Hepatocyte (in vitro differentiated cells): ENCODE results near the gene FAM222B. TPM values are rescaled to one million over a fixed set of nuclear protein-coding genes. Genes with fewer than 3 reads are reported as not detected.

Experiments
- DNase-seq: peaks from one replicate; pipeline ENCODE4 v3.0.0-alpha.2; 2016; ENCODE audit warnings: low spot score
- H2AFZ ChIP-seq: fragments of 200-600 bp; sonication (generic); 2 replicates; pipeline ENCODE4 v1.6.0; 2016; ENCODE audit warnings: antibody characterized with exemption, mild to moderate bottlenecking
- H3K27ac ChIP-seq: fragments of 200-600 bp; sonication (generic); 2 replicates; pipeline ENCODE4 v1.5.1; 2016; ENCODE audit warnings: mild to moderate bottlenecking
- H3K27me3 ChIP-seq: fragments of 200-600 bp; sonication (generic); 2 replicates; pipeline ENCODE4 v1.6.1; 2016
- H3K36me3 ChIP-seq: fragments of 200-600 bp; sonication (generic); replicated peaks from 2 replicates; pipeline ENCODE4 v1.5.1; 2016; ENCODE audit warnings: low read depth; ENCODE audit not compliant: insufficient read depth
- H3K4me1 ChIP-seq: fragments of 200-600 bp; sonication (generic); 2 replicates; pipeline ENCODE4 v1.5.1; 2016; ENCODE audit warnings: mild to moderate bottlenecking, moderate library complexity; ENCODE audit not compliant: insufficient read depth
- H3K4me2 ChIP-seq: fragments of 200-600 bp; sonication (generic); 2 replicates; pipeline ENCODE4 v1.6.0; 2016
- H3K4me3 ChIP-seq: fragments of 200-600 bp; sonication (generic); 2 replicates; pipeline ENCODE4 v1.5.1; 2016; ENCODE audit warnings: mild to moderate bottlenecking
- H3K79me2 ChIP-seq: fragments of 200-600 bp; sonication (generic); 2 replicates; pipeline ENCODE4 v1.6.0; 2017; ENCODE audit warnings: mild to moderate bottlenecking
- H3K9me2 ChIP-seq: fragments of 200-600 bp; sonication (generic); replicated peaks from 2 replicates; pipeline ENCODE4 v1.6.0; 2017; ENCODE audit warnings: mild to moderate bottlenecking; ENCODE audit not compliant: insufficient read depth
- H3K9me3 ChIP-seq: fragments of 200-600 bp; sonication (generic); 2 replicates; pipeline ENCODE4 v1.5.1; 2016; ENCODE audit warnings: low read depth, mild to moderate bottlenecking
- H4K20me1 ChIP-seq: fragments of 200-600 bp; sonication (generic); 2 replicates; pipeline ENCODE4 v1.6.0; 2016; ENCODE audit warnings: mild to moderate bottlenecking; ENCODE audit not compliant: insufficient read depth, poor library complexity, severe bottlenecking
- CTCF ChIP-seq: fragments of 200-600 bp; sonication (generic); IDR thresholded peaks from 2 replicates; pipeline ENCODE4 v1.5.1; 2016; ENCODE audit warnings: antibody characterized with exemption, mild to moderate bottlenecking; ENCODE audit not compliant: poor library complexity
- EZH2 ChIP-seq: fragments of 200-600 bp; sonication (generic); IDR thresholded peaks from 2 replicates; pipeline ENCODE4 v1.6.1; 2016; ENCODE audit warnings: antibody characterized with exemption, mild to moderate bottlenecking, borderline replicate concordance
- EZH2phosphoT487 ChIP-seq: fragments of 200-600 bp; sonication (generic); IDR thresholded peaks from one replicate; pipeline ENCODE4 v1.6.1; 2018; ENCODE audit warnings: antibody characterized with exemption, mild to moderate bottlenecking, low read depth, moderate library complexity; ENCODE audit not compliant: unreplicated experiment, severe bottlenecking
- WGBS: methylation state at CpG from one replicate; pipeline ENCODE4 v1.1.6; 2016; ENCODE audit warnings: low lambda C conversion rate; ENCODE audit errors: missing lambda C conversion rate; 5-methylcytosine and 5-hydroxymethylcytosine counted together
- polyA plus RNA-seq: library from polyadenylated mRNA; unstranded; fragments of >200 nt; fragmentation: Nextera tagmentation; extraction: Ambion mirVana; gene quantifications from 2 replicates; pipeline ENCODE4 v1.2.1, GENCODE V29; 2016
- total RNA-seq: library from RNA; depleted of rRNA; stranded (reverse); fragments of >200 nt; gene quantifications from 2 replicates; pipeline ENCODE4 v1.2.3, GENCODE V29; 2014

The FAM222B gene
- total and polyA plus RNA-seq, 2 experiments from 2014 or later, result 7.9 to 36.0 TPM

- Histone ChIP-seq H2AFZ (no peak overlapping the region), H3K9me3 (no peaks in the 10 kb centered on the region), H3K4me1 (peaks cover 33% of the 10 kb centered on the region), H3K27ac (no peak overlapping the region), H3K27me3 (no peaks in the 10 kb centered on the region), H3K9me2 (no peaks in the 10 kb centered on the region), H3K36me3 (no peaks in the 10 kb centered on the region), H4K20me1 (peaks cover 6% of the 10 kb centered on the region), H3K4me2 (no peak overlapping the region), H3K79me2 (peaks cover 26% of the 10 kb centered on the region), H3K4me3 (no peak overlapping the region)
- 96% methylated on average over 2 of the region's 2 CpGs for WGBS
- no peak for TF ChIP-seq EZH2
- no peak for TF ChIP-seq EZH2phosphoT487
- no peak for TF ChIP-seq CTCF
- DNase-seq, result no peak
Measured at GRCh38 chr17:28715217-28715616, 127.4 kb downstream of the FAM222B start.

- no peak for DNase-seq
- H3K4me1 ChIP-seq, result peaks cover 40% of the 10 kb centered on the region
- no peaks in the 10 kb centered on the region for H3K36me3 ChIP-seq
- no peak overlapping the region for H3K27ac ChIP-seq
- H4K20me1 ChIP-seq, result peaks cover 5% of the 10 kb centered on the region
- WGBS, result 98% methylated on average over 3 of the region's 3 CpGs
- H3K4me3 ChIP-seq, result no peak overlapping the region
- H2AFZ ChIP-seq, result no peak overlapping the region
- H3K9me2 ChIP-seq, result no peaks in the 10 kb centered on the region
- peaks cover 30% of the 10 kb centered on the region for H3K79me2 ChIP-seq
- TF ChIP-seq EZH2, result no peak
- no peak for TF ChIP-seq CTCF
- no peak for TF ChIP-seq EZH2phosphoT487
- no peaks in the 10 kb centered on the region for H3K27me3 ChIP-seq
- no peaks in the 10 kb centered on the region for H3K9me3 ChIP-seq
- no peak overlapping the region for H3K4me2 ChIP-seq
Measured at GRCh38 chr17:28714281-28714680, 128.3 kb downstream of the FAM222B start.

- no peaks in the 10 kb centered on the region for H3K36me3 ChIP-seq
- WGBS, result 79% methylated on average over 7 of the region's 7 CpGs
- DNase-seq, result no peak
- no peak overlapping the region for H2AFZ ChIP-seq
- peaks cover 5% of the 10 kb centered on the region for H4K20me1 ChIP-seq
- peaks cover 30% of the 10 kb centered on the region for H3K4me1 ChIP-seq
- H3K79me2 ChIP-seq, result peaks cover 34% of the 10 kb centered on the region
- peak overlapping the region; percentile 97 for H3K27ac ChIP-seq
- TF ChIP-seq CTCF, result no peak
- no peak for TF ChIP-seq EZH2phosphoT487
- TF ChIP-seq EZH2, result no peak
- no peaks in the 10 kb centered on the region for H3K9me3 ChIP-seq
- no peaks in the 10 kb centered on the region for H3K9me2 ChIP-seq
- H3K4me3 ChIP-seq, result no peak overlapping the region
- peak overlapping the region; percentile 85 for H3K4me2 ChIP-seq
- no peaks in the 10 kb centered on the region for H3K27me3 ChIP-seq
Measured at GRCh38 chr17:28712705-28713415, 129.7 kb downstream of the FAM222B start.
